B cell (primary cell): Measurements from ENCODE around the gene CTXND1. TPM values are rescaled to one million over a fixed set of nuclear protein-coding genes. Genes with fewer than 3 reads are reported as not detected.

ENCODE experiments used
- ATAC-seq: fragments of 200-7000 bp; cut with Tn5 transposase; one replicate; pipeline ENCODE4 v1.10.0; 2021; ENCODE audit warnings: low read depth, mild to moderate bottlenecking, moderate number of reproducible peaks, moderate library complexity
- CTCF ChIA-PET: fragments of 350-600 bp; sonication (Branson Sonifier 250); formaldehyde crosslinking; loops from one replicate; lab custom pipeline; 2021; ENCODE audit warnings: antibody characterized with exemption, inconsistent platforms; lab: Charles Lee
- POLR2A ChIA-PET: fragments of 350-600 bp; sonication (Branson Sonifier 250); formaldehyde crosslinking; loops from one replicate; lab custom pipeline; 2021; ENCODE audit warnings: antibody characterized with exemption; lab: Charles Lee
- DNase-seq: peaks from one replicate; pipeline ENCODE4 v3.0.0; 2013
- H2AFZ ChIP-seq: 2 replicates; pipeline ENCODE4 v1.6.1; 2012; ENCODE audit warnings: mild to moderate bottlenecking, low read depth, low read length; ENCODE audit not compliant: insufficient read depth, poor library complexity, severe bottlenecking
- H3K27ac ChIP-seq, 2 donors: 1 replicate in 1 of 2; 2 replicates in 1 of 2; pipeline ENCODE4 v1.5.1; 2012 to 2013; ENCODE audit warnings: low read length in 2 of 2, mild to moderate bottlenecking in 2 of 2, moderate library complexity in 1 of 2
- H3K27me3 ChIP-seq, 4 experiments: fragments of 200-600 bp in 1 of 4; sonication (generic) in 1 of 4; replicated peaks in 1 of 4; 1 replicate in 2 of 4; 2 replicates in 2 of 4; pipeline versions ENCODE4 v1.6.1 to v1.7.0; 2013 to 2016; ENCODE audit warnings: low read length in 3 of 4, mild to moderate bottlenecking in 2 of 4, mixed read lengths in 1 of 4, moderate library complexity in 1 of 4; ENCODE audit not compliant: insufficient read depth in 4 of 4, control insufficient read depth in 3 of 4; ENCODE audit errors: control extremely low read depth in 1 of 4
- H3K36me3 ChIP-seq, 2 experiments: replicated peaks in 1 of 2; 1 replicate in 1 of 2; 2 replicates in 1 of 2; pipeline versions ENCODE4 v1.6.1 to v1.7.1; 2013; ENCODE audit warnings: low read length in 1 of 2; ENCODE audit not compliant: insufficient read depth in 2 of 2, control insufficient read depth in 1 of 2; ENCODE audit errors: control extremely low read depth in 1 of 2, extremely low read depth in 1 of 2
- H3K4me1 ChIP-seq, 2 donors: fragments of 200-600 bp in 1 of 2; sonication (generic) in 1 of 2; 1 replicate in 1 of 2; 2 replicates in 1 of 2; pipeline versions ENCODE4 v1.5.1 to v1.6.1; 2013 to 2017; ENCODE audit warnings: low read length in 2 of 2; ENCODE audit not compliant: control insufficient read depth in 2 of 2, insufficient read depth in 2 of 2
- H3K4me2 ChIP-seq: replicated peaks from 2 replicates; pipeline ENCODE3; 2012; ENCODE audit warnings: mild to moderate bottlenecking, low read depth, low read length; ENCODE audit not compliant: poor library complexity, severe bottlenecking
- H3K4me3 ChIP-seq, 5 experiments: fragments of 200-600 bp in 1 of 5; sonication (generic) in 1 of 5; 1 replicate in 3 of 5; 2 replicates in 2 of 5; pipeline versions ENCODE4 v1.5.1 to v1.7.0; 2011 to 2016; ENCODE audit warnings: low read length in 4 of 5, mild to moderate bottlenecking in 4 of 5, low read depth in 2 of 5, control low read depth in 1 of 5, moderate library complexity in 1 of 5; ENCODE audit not compliant: insufficient read depth in 1 of 5; ENCODE audit errors: control extremely low read depth in 1 of 5, extremely low read depth in 1 of 5
- H3K79me2 ChIP-seq: fragments of 200-600 bp; sonication (generic); one replicate; pipeline ENCODE4 v1.6.0; 2016; ENCODE audit warnings: low read length; ENCODE audit not compliant: control insufficient read depth, insufficient read depth
- H3K9ac ChIP-seq: fragments of 200-600 bp; sonication (generic); 2 replicates; pipeline ENCODE4 v1.6.1; 2017; ENCODE audit warnings: mild to moderate bottlenecking, low read length, moderate library complexity
- H3K9me3 ChIP-seq, 3 donors: one replicate each; pipeline versions ENCODE4 v1.6.1 to v1.7.1; 2013; ENCODE audit warnings: low read length in 2 of 3; ENCODE audit not compliant: control insufficient read depth in 2 of 3, insufficient read depth in 1 of 3; ENCODE audit errors: control extremely low read depth in 1 of 3
- H4K20me1 ChIP-seq: 2 replicates; pipeline ENCODE4 v1.6.0; 2012; ENCODE audit warnings: mild to moderate bottlenecking, low read length; ENCODE audit not compliant: insufficient read depth, control insufficient read depth, poor library complexity, severe bottlenecking
- H3K27ac Mint-ChIP-seq: one replicate; pipeline ENCODE4 v1.8.0; 2021; ENCODE audit warnings: mixed read lengths
- H3K27me3 Mint-ChIP-seq: one replicate; pipeline ENCODE4 v1.8.0; 2021; ENCODE audit warnings: mixed read lengths
- H3K4me1 Mint-ChIP-seq: one replicate; pipeline ENCODE4 v1.8.0; 2021; ENCODE audit warnings: mixed read lengths
- H3K4me3 Mint-ChIP-seq: one replicate; pipeline ENCODE4 v1.8.0; 2021; ENCODE audit warnings: mixed read lengths
- H3K9me3 Mint-ChIP-seq: one replicate; pipeline ENCODE4 v1.8.0; 2022; ENCODE audit warnings: mixed read lengths; ENCODE audit not compliant: insufficient read depth
- EZH2 ChIP-seq: IDR thresholded peaks from 2 replicates; pipeline ENCODE4 v1.6.1; 2012; ENCODE audit warnings: borderline replicate concordance, low read depth, mild to moderate bottlenecking, moderate library complexity, low read length; ENCODE audit not compliant: insufficient read depth, poor library complexity, severe bottlenecking
- WGBS: methylation state at CpG from one replicate; pipeline ENCODE4 v1.1.5; 2013; ENCODE audit warnings: missing lambda C conversion rate; ENCODE audit not compliant: insufficient coverage; 5-methylcytosine and 5-hydroxymethylcytosine counted together
- intact Hi-C: fragments of 100-400 bp; cut with micrococcal nuclease; formaldehyde crosslinking; loops from one replicate; pipeline ENCODE4 v1.10.0; 2022
- polyA plus RNA-seq: library from polyadenylated mRNA; depleted of rRNA; stranded (reverse); fragments of >200 nt; gene quantifications from 2 replicates; pipeline ENCODE4 v1.2.3, GENCODE V29; 2012
- total RNA-seq, 2 donors: library from RNA; stranded (reverse); fragments of 120-200 nt in 1 of 2; gene quantifications; 1 replicate in 1 of 2; 2 replicates in 1 of 2; pipeline versions ENCODE4 v1.2.3 to v1.2.4, GENCODE V29; 2013 to 2022
- TF ChIP-seq, protein P1 (sequence below): fragments of 200-600 bp; IDR thresholded peaks from one replicate; pipeline ENCODE4 v1.8.0; 2022; ENCODE audit warnings: antibody characterized with exemption, mild to moderate bottlenecking

Gene CTXND1
- total and polyA plus RNA-seq, 2 donors (not counting 1 experiment from before 2014, with no cell fraction given): not detected

DNA sequence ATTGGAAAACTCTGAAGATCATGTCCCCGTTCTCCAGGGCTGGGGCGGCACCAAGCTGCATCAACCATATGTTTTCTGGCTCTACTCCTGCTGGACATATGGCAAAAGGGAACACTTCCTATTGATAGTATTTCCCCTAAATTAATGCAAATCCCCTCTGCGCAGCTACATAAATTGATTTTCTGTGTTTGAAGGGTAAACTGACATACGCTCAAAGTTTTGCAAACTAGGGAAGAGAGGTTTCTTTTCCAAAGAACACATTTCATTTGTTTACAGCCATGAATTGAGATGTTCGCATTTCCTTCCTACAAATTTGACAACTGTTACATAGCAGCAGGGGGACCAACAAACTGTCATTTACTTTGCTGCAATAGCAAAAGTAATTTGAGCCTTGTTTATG is 35.9 kb downstream of the CTXND1 start:
- Mint-ChIP-seq H3K9me3 (no peaks in the 10 kb centered on the region), H3K27me3 (peaks cover 18% of the 10 kb centered on the region)

DNA sequence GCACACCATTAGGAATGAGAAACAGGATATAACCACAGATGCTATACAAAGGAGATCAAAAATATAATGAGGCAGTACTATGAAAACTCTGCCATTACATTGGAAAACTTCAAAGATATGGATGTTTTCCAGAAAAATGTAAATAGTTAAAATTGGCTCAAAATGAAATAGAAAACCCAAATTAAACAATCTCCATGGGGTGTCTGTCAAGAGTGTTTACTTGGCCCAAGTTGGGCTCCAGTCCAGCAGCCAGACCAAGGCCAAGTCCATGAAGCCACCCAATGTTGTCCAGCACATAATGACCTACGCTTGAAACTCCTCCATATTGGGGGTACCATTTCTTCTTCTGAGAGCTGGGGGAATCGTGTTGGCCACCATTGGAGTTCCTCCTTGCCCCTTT is 37.1 kb downstream of the CTXND1 start:
- no peaks in the 10 kb centered on the region for H3K36me3 ChIP-seq
- DNase-seq (no peak), ATAC-seq (no peak)
- H3K9ac ChIP-seq: no peak overlapping the region
- no peak overlapping the region for H3K27ac ChIP-seq
- Mint-ChIP-seq H3K9me3 (no peaks in the 10 kb centered on the region), H3K4me1 (no peaks in the 10 kb centered on the region), H3K27me3 (peaks cover 18% of the 10 kb centered on the region), H3K27ac (no peak overlapping the region), H3K4me3 (no peak overlapping the region)
- no peak overlapping the region for H2AFZ ChIP-seq
- no peaks in the 10 kb centered on the region for H3K4me1 ChIP-seq
- POLR2A ChIA-PET: no interaction called here
- CTCF ChIA-PET: no interaction called here
- intact Hi-C loops: no loop called here
- H4K20me1 ChIP-seq: no peaks in the 10 kb centered on the region
- no peaks in the 10 kb centered on the region for H3K79me2 ChIP-seq
- no peak for TF ChIP-seq EZH2
- H3K27me3 ChIP-seq: peaks cover 0 to 10% (median 2%) of the 10 kb centered on the region in 4 experiments
- WGBS: 89% methylated on average over 1 of the region's 2 CpGs
- no peak overlapping the region for H3K4me2 ChIP-seq
- no peaks in the 10 kb centered on the region for H3K9me3 ChIP-seq
- no peak overlapping the region for H3K4me3 ChIP-seq

More for the DNA sequence above, 35.9 kb downstream of the CTXND1 start:
- Mint-ChIP-seq H3K27ac (no peak overlapping the region), H3K4me3 (no peak overlapping the region), H3K4me1 (no peaks in the 10 kb centered on the region)
- POLR2A ChIA-PET: no interaction called here
- ATAC-seq (no peak), DNase-seq (no peak)
- Histone ChIP-seq H4K20me1 (no peaks in the 10 kb centered on the region), H3K4me1 (no peaks in the 10 kb centered on the region), H3K4me3 (no peak overlapping the region), H3K27ac (no peak overlapping the region), H2AFZ (no peak overlapping the region), H3K4me2 (no peak overlapping the region), H3K79me2 (no peaks in the 10 kb centered on the region), H3K9me3 (no peaks in the 10 kb centered on the region), H3K9ac (no peak overlapping the region), H3K27me3 (peaks cover 0 to 7% (median 2%) of the 10 kb centered on the region in 4 experiments), H3K36me3 (no peaks in the 10 kb centered on the region)
- no CpG with 5 or more reads among the region's 5 CpGs for WGBS
- intact Hi-C loops: no loop called here
- TF ChIP-seq, protein P1, sequence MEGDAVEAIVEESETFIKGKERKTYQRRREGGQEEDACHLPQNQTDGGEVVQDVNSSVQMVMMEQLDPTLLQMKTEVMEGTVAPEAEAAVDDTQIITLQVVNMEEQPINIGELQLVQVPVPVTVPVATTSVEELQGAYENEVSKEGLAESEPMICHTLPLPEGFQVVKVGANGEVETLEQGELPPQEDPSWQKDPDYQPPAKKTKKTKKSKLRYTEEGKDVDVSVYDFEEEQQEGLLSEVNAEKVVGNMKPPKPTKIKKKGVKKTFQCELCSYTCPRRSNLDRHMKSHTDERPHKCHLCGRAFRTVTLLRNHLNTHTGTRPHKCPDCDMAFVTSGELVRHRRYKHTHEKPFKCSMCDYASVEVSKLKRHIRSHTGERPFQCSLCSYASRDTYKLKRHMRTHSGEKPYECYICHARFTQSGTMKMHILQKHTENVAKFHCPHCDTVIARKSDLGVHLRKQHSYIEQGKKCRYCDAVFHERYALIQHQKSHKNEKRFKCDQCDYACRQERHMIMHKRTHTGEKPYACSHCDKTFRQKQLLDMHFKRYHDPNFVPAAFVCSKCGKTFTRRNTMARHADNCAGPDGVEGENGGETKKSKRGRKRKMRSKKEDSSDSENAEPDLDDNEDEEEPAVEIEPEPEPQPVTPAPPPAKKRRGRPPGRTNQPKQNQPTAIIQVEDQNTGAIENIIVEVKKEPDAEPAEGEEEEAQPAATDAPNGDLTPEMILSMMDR: no peak
- TF ChIP-seq EZH2: no peak
- CTCF ChIA-PET: interaction anchor here (0.7 kb wide), 1 partner anchor 18 kb away, joined by 3 read pairs; no protein-coding TSS in a partner anchor
